ENCODE measurements around the gene HJURP. TPM values are rescaled to one million over a fixed set of nuclear protein-coding genes. Genes with fewer than 3 reads are reported as not detected.
"Not testable (repeated sequence)": the region's sequence is repeated elsewhere in the genome, so short reads cannot be mapped to it uniquely, and the experiment has no call there.

The HJURP gene
- total RNA-seq (ENCODE audit: low replicate concordance) = 101 and 109 TPM in 2 replicates

GRCh38 chr2:233854241-233854981 lies at the start of gene HJURP:
Gene HJURP (minus strand): TSS chr2:233854535. CDS start chr2:233854500, 35 bp downstream.
- Histone ChIP-seq H3K4me2 (peak within 1 kb of the TSS; percentile 98), H3K9ac (peak within 1 kb of the TSS; percentile 82), H3F3A (ENCODE audit: low read depth) (peaks cover 10% of the 10 kb centered on the region), H2AFZ (replicated peaks) (peak within 1 kb of the TSS; percentile 53), H4K20me1 (ENCODE audit: low read depth) (peaks cover 44% of the 10 kb centered on the region), H3K4me1 (peaks cover 33% of the 10 kb centered on the region), H3K9me3 (ENCODE audit: low read depth) (no peaks in the 10 kb centered on the region), H3K36me3 (peaks cover 14% of the 10 kb centered on the region), H3K27me3 (no peaks in the 10 kb centered on the region), H3K27ac (no peak within 1 kb of the TSS), H3K4me3 (peak within 1 kb of the TSS; percentile 91), H3K79me2 (ENCODE audit: low read depth) (peaks cover 49% of the 10 kb centered on the region)
- Mint-ChIP-seq H3K4me1 (peaks cover 29% of the 10 kb centered on the region), H3K36me3 (peaks cover 15% of the 10 kb centered on the region), H3K27ac (peak within 1 kb of the TSS; percentile 98), H3K9me3 (no peaks in the 10 kb centered on the region), H3K27me3 (ENCODE audit: insufficient read depth, low read depth) (peaks cover 4% of the 10 kb centered on the region), H3K4me3 (peak within 1 kb of the TSS; percentile 99)
- peak; percentile 97 for DNase-seq (ENCODE audit: low spot score)
- TF ChIP-seq CTCF (IDR thresholded peaks at IDR 0.05) = no peak

GRCh38 chr2:233901884-233902283 lies 47.5 kb upstream of the HJURP start:
- Histone ChIP-seq H3K36me3 (no peaks in the 10 kb centered on the region), H3K4me2 (no peak overlapping the region), H3K9me3 (ENCODE audit: low read depth) (no peaks in the 10 kb centered on the region), H3K79me2 (ENCODE audit: low read depth) (no peaks in the 10 kb centered on the region), H3K4me1 (no peaks in the 10 kb centered on the region), H3F3A (ENCODE audit: low read depth) (no peaks in the 10 kb centered on the region), H2AFZ (replicated peaks) (no peak overlapping the region), H3K27me3 (peaks cover 47% of the 10 kb centered on the region), H3K27ac (no peak overlapping the region), H3K4me3 (no peak overlapping the region), H4K20me1 (ENCODE audit: low read depth) (no peaks in the 10 kb centered on the region), H3K9ac (no peak overlapping the region)
- no peak for DNase-seq (ENCODE audit: low spot score)
- Mint-ChIP-seq H3K4me1 (no peaks in the 10 kb centered on the region), H3K27ac (no peak overlapping the region), H3K9me3 (peaks cover 5% of the 10 kb centered on the region), H3K4me3 (no peak overlapping the region), H3K27me3 (ENCODE audit: insufficient read depth, low read depth) (peaks cover 6% of the 10 kb centered on the region), H3K36me3 (no peaks in the 10 kb centered on the region)
- TF ChIP-seq CTCF (IDR thresholded peaks at IDR 0.05) (no peak), EZH2 (IDR thresholded peaks at IDR 0.05) (no peak), EZH2phosphoT487 (IDR thresholded peaks at IDR 0.05) (no peak)

- Histone ChIP-seq H3K4me1 (no peaks in the 10 kb centered on the region), H4K20me1 (ENCODE audit: low read depth) (no peaks in the 10 kb centered on the region), H3K36me3 (no peaks in the 10 kb centered on the region), H3K4me3 (no peak overlapping the region), H3K79me2 (ENCODE audit: low read depth) (no peaks in the 10 kb centered on the region), H3K27me3 (peaks cover 51% of the 10 kb centered on the region), H3K4me2 (no peak overlapping the region), H3F3A (ENCODE audit: low read depth) (no peaks in the 10 kb centered on the region), H2AFZ (replicated peaks) (no peak overlapping the region), H3K9ac (no peak overlapping the region), H3K9me3 (ENCODE audit: low read depth) (no peaks in the 10 kb centered on the region), H3K27ac (no peak overlapping the region)
- Mint-ChIP-seq H3K4me3 (no peak overlapping the region), H3K9me3 (peaks cover 5% of the 10 kb centered on the region), H3K27me3 (ENCODE audit: insufficient read depth, low read depth) (peaks cover 6% of the 10 kb centered on the region), H3K4me1 (no peaks in the 10 kb centered on the region), H3K36me3 (no peaks in the 10 kb centered on the region), H3K27ac (no peak overlapping the region)
- TF ChIP-seq EZH2phosphoT487 (IDR thresholded peaks at IDR 0.05) = no peak
- no peak for DNase-seq (ENCODE audit: low spot score)
Observed at GRCh38 chr2:233901367-233901766, 47.0 kb upstream of the HJURP start.

GRCh38 chr2:233896253-233896652 lies 41.9 kb upstream of the HJURP start:
- H3K27me3 ChIP-seq = peaks cover 40% of the 10 kb centered on the region
- not testable (repeated sequence) for H3K9me3 ChIP-seq (ENCODE audit: low read depth); H3K27ac Mint-ChIP-seq; H3K27ac ChIP-seq; H3K4me2 ChIP-seq; H3K9ac ChIP-seq; H3K4me1 Mint-ChIP-seq; H3F3A ChIP-seq (ENCODE audit: low read depth); H3K4me1 ChIP-seq; H3K36me3 Mint-ChIP-seq; H3K36me3 ChIP-seq; H3K79me2 ChIP-seq (ENCODE audit: low read depth); H3K4me3 Mint-ChIP-seq; H3K27me3 Mint-ChIP-seq (ENCODE audit: insufficient read depth, low read depth); H3K4me3 ChIP-seq; DNase-seq (ENCODE audit: low spot score); H3K9me3 Mint-ChIP-seq; H4K20me1 ChIP-seq (ENCODE audit: low read depth); H2AFZ ChIP-seq (replicated peaks)

All from neural progenitor cell (in vitro differentiated cells).